Head of caudate nucleus (tissue), 42 donors: Measurements from ENCODE around the gene SSBP2.
"Not testable (repeated sequence)": the region's sequence is repeated elsewhere in the genome, so short reads cannot be mapped to it uniquely, and the experiment has no call there.

Source experiments
- DNase-seq, 42 donors: peaks; one replicate each; pipeline versions ENCODE4 v3.0.0 to v3.0.0-alpha.2; 2020 to 2021; ENCODE audit warnings: mixed read lengths in 7 of 42
- intact Hi-C: fragments of 100-400 bp; cut with DNase I; formaldehyde crosslinking; loops from one replicate; pipeline ENCODE4 v1.15.0; 2022

Gene SSBP2

GRCh38 chr5:81426359-81427030, 324.4 kb downstream of the SSBP2 start:
- peak in 4 of 42 donors; percentile 6 to 12 (median 8) for DNase-seq
- intact Hi-C loops: loop anchor here (5.0 to 10.0 kb wide), 3 partner anchors 81 to 428 kb away; partner anchors contain the start of gene SSBP2

- peak in 1 of 42 donors; percentile 13 for DNase-seq
- intact Hi-C loops: loop anchor here (5.0 to 10.0 kb wide), 3 partner anchors 82 to 429 kb away; partner anchors contain the start of gene SSBP2
Measured at GRCh38 chr5:81425569-81425968, 325.3 kb downstream of the SSBP2 start.

- DNase-seq: no peak
- intact Hi-C loops: loop anchor here (5.0 to 10.0 kb wide), 3 partner anchors 83 to 430 kb away; partner anchors contain the start of gene SSBP2
Measured at GRCh38 chr5:81424728-81425127, 326.2 kb downstream of the SSBP2 start.

- intact Hi-C loops: loop anchor here (10.0 kb wide), 2 partner anchors 332 to 432 kb away; partner anchors contain the start of gene SSBP2
- no peak for DNase-seq
Measured at GRCh38 chr5:81422671-81423070, 328.2 kb downstream of the SSBP2 start.

- intact Hi-C loops: loop anchor here (10.0 kb wide), 2 partner anchors 335 to 435 kb away; partner anchors contain the start of gene SSBP2
- DNase-seq: peak in 7 of 42 donors; percentile 21 to 70 (median 45)
Measured at GRCh38 chr5:81420039-81420667, 330.7 kb downstream of the SSBP2 start.

GRCh38 chr5:81418606-81419005, 332.3 kb downstream of the SSBP2 start:
- intact Hi-C loops: no loop called here
- DNase-seq: no peak

- DNase-seq: no peak
- intact Hi-C loops: no loop called here
Measured at GRCh38 chr5:81417052-81417451, 333.8 kb downstream of the SSBP2 start.

GRCh38 chr5:81409896-81410295, 341.0 kb downstream of the SSBP2 start:
- intact Hi-C loops: no loop called here
- no peak for DNase-seq

GRCh38 chr5:81409361-81409760, 341.5 kb downstream of the SSBP2 start:
- intact Hi-C loops: no loop called here
- DNase-seq: no peak

- intact Hi-C loops: no loop called here
- DNase-seq: no peak
Measured at GRCh38 chr5:81408496-81408895, 342.4 kb downstream of the SSBP2 start.

GRCh38 chr5:81407811-81408210, 343.1 kb downstream of the SSBP2 start:
- intact Hi-C loops, DNase-seq: not testable (repeated sequence)

- DNase-seq: no peak
- intact Hi-C loops: no loop called here
Measured at GRCh38 chr5:81405126-81405891, 345.6 kb downstream of the SSBP2 start.

GRCh38 chr5:81402192-81402930, 348.5 kb downstream of the SSBP2 start:
- intact Hi-C loops: no loop called here
- DNase-seq: no peak

GRCh38 chr5:81401266-81401665, 349.6 kb downstream of the SSBP2 start:
- no peak for DNase-seq
- intact Hi-C loops: no loop called here

- no peak for DNase-seq
- intact Hi-C loops: no loop called here
Measured at GRCh38 chr5:81400375-81400774, 350.5 kb downstream of the SSBP2 start.

- no peak for DNase-seq
- intact Hi-C loops: no loop called here
Measured at GRCh38 chr5:81398741-81399140, 352.2 kb downstream of the SSBP2 start.

- intact Hi-C loops: no loop called here
- peak in 5 of 42 donors; percentile 7 to 49 (median 17) for DNase-seq
Measured at GRCh38 chr5:81397176-81397575, 353.7 kb downstream of the SSBP2 start.

GRCh38 chr5:81395262-81395661, 355.6 kb downstream of the SSBP2 start:
- intact Hi-C loops: no loop called here
- no peak for DNase-seq
